Measurements from ENCODE around the gene FHIP1A. TPM values are rescaled to one million over a fixed set of nuclear protein-coding genes. Genes with fewer than 3 reads are reported as not detected.

Gene FHIP1A
- total and polyA plus RNA-seq, 2 of the 8 experiments (the other 6 are each of a cell fraction or from before 2014, with no cell fraction given): 17.9 to 75.2 TPM

GRCh38 chr4:151407018-151407417 lies 2.0 kb upstream of the FHIP1A start:
- Histone ChIP-seq H3K4me3 (ENCODE audit: extremely low read depth in 1 of 4, insufficient read depth in 2 of 4, low read depth in 3 of 4, low read length in 4 of 4) (peak overlapping the region in 1 of 4 experiments; percentile 71; a peak in 1 of 8 replicates), H4K8ac (ENCODE audit: extremely low read depth, insufficient read depth, low read length) (no peak overlapping the region), H2BK12ac (ENCODE audit: low read depth, low read length) (no peak overlapping the region), H3K4me2 (ENCODE audit: insufficient read depth in 1 of 2, low read depth in 2 of 2, low read length in 2 of 2) (peak overlapping the region; percentile 86 to 100; a peak in 2 of 4 replicates), H3K27ac (ENCODE audit: low read depth, low read length) (no peak overlapping the region), H3K23ac (ENCODE audit: insufficient read length) (no peak overlapping the region), H3K4me1 (replicated peaks in 1 of 4; ENCODE audit: control insufficient read depth in 3 of 4, insufficient read depth in 4 of 4, low read length in 3 of 4) (peaks cover 3 to 15% (median 6%) of the 10 kb centered on the region in 4 experiments; a peak in 6 of 7 replicates), H2BK15ac (ENCODE audit: low read length) (no peak overlapping the region), H2BK20ac (ENCODE audit: low read length) (no peak overlapping the region), H3K27me3 (replicated peaks in 1 of 4; ENCODE audit: control insufficient read depth in 3 of 4, extremely low read depth in 1 of 4, insufficient read depth in 3 of 4, low read length in 3 of 4) (no peaks in the 10 kb centered on the region), H3K79me1 (ENCODE audit: low read depth, low read length) (peaks cover 4% of the 10 kb centered on the region), H3K79me2 (ENCODE audit: control insufficient read depth in 1 of 2, insufficient read depth in 2 of 2, low read length in 2 of 2) (peaks cover 0 to 25% of the 10 kb centered on the region in 2 experiments; a peak in 2 of 4 replicates), H3K36me3 (ENCODE audit: control insufficient read depth in 2 of 4, insufficient read depth in 4 of 4, low read length in 3 of 4) (peaks cover 0 to 4% (median 0%) of the 10 kb centered on the region in 4 experiments; a peak in 3 of 8 replicates), H3K56ac (replicated peaks; ENCODE audit: insufficient read length, low read depth, low read length) (no peak overlapping the region), H4K91ac (replicated peaks; ENCODE audit: insufficient read length, low read length) (peak overlapping the region; percentile 1), H3K18ac (ENCODE audit: extremely low read depth, low read length) (no peak overlapping the region), H2AFZ (ENCODE audit: low read length) (no peak overlapping the region), H3K23me2 (ENCODE audit: low read depth, low read length) (peaks cover 15% of the 10 kb centered on the region), H2BK5ac (ENCODE audit: low read depth, low read length) (0 out of 2 replicates have a peak overlapping the region, but pooled peaks have one; percentile 10), H4K5ac (ENCODE audit: insufficient read length, low read depth, low read length) (no peak overlapping the region), H3K9ac (replicated peaks in 1 of 4; ENCODE audit: extremely low read depth in 1 of 4, low read depth in 3 of 4, low read length in 3 of 4) (no peak overlapping the region), H2AK5ac (ENCODE audit: low read depth, low read length) (0 out of 2 replicates have a peak overlapping the region, but pooled peaks have one; percentile 54), H2BK120ac (replicated peaks; ENCODE audit: low read depth, low read length) (no peak overlapping the region), H3K4ac (replicated peaks; ENCODE audit: insufficient read length, low read depth, low read length) (no peak overlapping the region), H3K14ac (ENCODE audit: insufficient read length) (no peak overlapping the region), H3K9me3 (ENCODE audit: insufficient read depth in 2 of 2, low read depth in 1 of 2, low read length in 1 of 2) (no peaks in the 10 kb centered on the region), H4K20me1 (replicated peaks in 1 of 2; ENCODE audit: control insufficient read depth in 1 of 2, insufficient read depth in 2 of 2, low read length in 2 of 2) (peaks cover 0 to 2% of the 10 kb centered on the region in 2 experiments)
- no peak for FAIRE-seq
- WGBS, 2 experiments (ENCODE audit: extremely low coverage in 1 of 2, insufficient coverage in 1 of 2, insufficient read length in 1 of 2, insufficient replicate concordance in 2 of 2, low coverage in 1 of 2, low lambda C conversion rate in 2 of 2, missing lambda C conversion rate in 1 of 2): 86% methylated on average over 4 of the region's 4 CpGs; no CpG with 5 or more reads in 1 of the 2 experiments
- ChIA-PET POLR2A (ENCODE audit: partially characterized antibody) (interaction anchor here (0.8 to 1.5 kb wide), 4 partner anchors 10 to 82 kb away, joined by 3 to 7 read pairs (median 4); partner anchors contain the start of gene SH3D19), CTCF (ENCODE audit: partially characterized antibody) (interaction anchor here (0.8 to 1.2 kb wide), 3 partner anchors 83 to 132 kb away, joined by 3 read pairs; partner anchors contain the start of gene PRSS48)
- no peak for DNase-seq (ENCODE audit: low read depth in 1 of 2, low spot score in 2 of 2)
- no peak for TF ChIP-seq NRF1 (IDR thresholded peaks at IDR 0.05; ENCODE audit: low read depth, low read length)
- TF ChIP-seq SAP30 (IDR thresholded peaks at IDR 0.05; ENCODE audit: insufficient read depth, insufficient replicate concordance, low read length): no peak
- no peak for TF ChIP-seq BACH1 (IDR thresholded peaks at IDR 0.05; ENCODE audit: low read length)
- TF ChIP-seq TAF1 (IDR thresholded peaks at IDR 0.05; ENCODE audit: low read depth, low read length): no peak
- no peak for TF ChIP-seq ASH2L (IDR thresholded peaks at IDR 0.05; ENCODE audit: low read length)
- no peak for TF ChIP-seq CTCF (IDR thresholded peaks at IDR 0.05; ENCODE audit: control extremely low read depth in 1 of 3, insufficient read depth in 1 of 3, low read depth in 1 of 3, low read length in 3 of 3)
- TF ChIP-seq TBP (IDR thresholded peaks at IDR 0.05; ENCODE audit: low read depth, low read length): no peak
- TF ChIP-seq KDM4A (IDR thresholded peaks at IDR 0.05; ENCODE audit: low read depth, low read length, severe bottlenecking): no peak
- no peak for TF ChIP-seq SUZ12 (IDR thresholded peaks at IDR 0.05; ENCODE audit: low read length)
- no peak for TF ChIP-seq HDAC2 (IDR thresholded peaks at IDR 0.05; ENCODE audit: borderline replicate concordance in 1 of 2, low read depth in 2 of 2, low read length in 2 of 2)
- no peak for TF ChIP-seq POLR2AphosphoS5 (IDR thresholded peaks at IDR 0.05; ENCODE audit: low read depth, low read length)

Measured in H1 (cell line).